ENCODE data around the gene PELI1. TPM values are rescaled to one million over a fixed set of nuclear protein-coding genes. Genes with fewer than 3 reads are reported as not detected.

The PELI1 gene
- total and polyA plus RNA-seq, 7 donors: 4.4 to 7.6 (median 6.9) TPM

DNA sequence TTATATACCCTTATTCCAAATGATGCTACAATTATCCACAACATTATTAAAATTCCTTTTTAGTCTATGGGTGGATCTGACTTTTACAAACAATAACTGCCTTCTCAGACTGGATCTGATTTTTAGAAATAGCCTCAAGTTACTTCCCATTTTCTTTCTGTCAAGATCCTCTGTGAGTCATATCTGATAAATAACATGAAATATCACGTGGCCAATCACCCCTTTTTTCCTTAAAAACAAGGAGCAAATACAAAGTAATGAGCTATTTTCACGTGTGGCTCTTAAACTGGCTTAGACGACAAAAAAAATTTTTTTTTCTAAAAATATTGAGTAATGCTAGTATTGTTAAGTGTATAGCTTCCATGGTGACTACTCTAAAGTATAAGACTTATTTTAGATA, 6.7 kb downstream of the PELI1 start:
- Histone ChIP-seq H3K4me3 (no peak overlapping the region), H3K4me1 (peaks cover 4% of the 10 kb centered on the region), H3K36me3 (ENCODE audit: insufficient read depth in 1 of 2, low read depth in 1 of 2) (no peaks in the 10 kb centered on the region), H3K9me3 (no peaks in the 10 kb centered on the region), H3K27me3 (ENCODE audit: insufficient read depth in 3 of 3, low read length in 2 of 3) (no peaks in the 10 kb centered on the region), H3K27ac (no peak overlapping the region)
- no peak for DNase-seq
- WGBS, 3 donors: 71 to 87% (median 82%) methylated on average over 3 of the region's 3 CpGs
- TF ChIP-seq, protein P1, sequence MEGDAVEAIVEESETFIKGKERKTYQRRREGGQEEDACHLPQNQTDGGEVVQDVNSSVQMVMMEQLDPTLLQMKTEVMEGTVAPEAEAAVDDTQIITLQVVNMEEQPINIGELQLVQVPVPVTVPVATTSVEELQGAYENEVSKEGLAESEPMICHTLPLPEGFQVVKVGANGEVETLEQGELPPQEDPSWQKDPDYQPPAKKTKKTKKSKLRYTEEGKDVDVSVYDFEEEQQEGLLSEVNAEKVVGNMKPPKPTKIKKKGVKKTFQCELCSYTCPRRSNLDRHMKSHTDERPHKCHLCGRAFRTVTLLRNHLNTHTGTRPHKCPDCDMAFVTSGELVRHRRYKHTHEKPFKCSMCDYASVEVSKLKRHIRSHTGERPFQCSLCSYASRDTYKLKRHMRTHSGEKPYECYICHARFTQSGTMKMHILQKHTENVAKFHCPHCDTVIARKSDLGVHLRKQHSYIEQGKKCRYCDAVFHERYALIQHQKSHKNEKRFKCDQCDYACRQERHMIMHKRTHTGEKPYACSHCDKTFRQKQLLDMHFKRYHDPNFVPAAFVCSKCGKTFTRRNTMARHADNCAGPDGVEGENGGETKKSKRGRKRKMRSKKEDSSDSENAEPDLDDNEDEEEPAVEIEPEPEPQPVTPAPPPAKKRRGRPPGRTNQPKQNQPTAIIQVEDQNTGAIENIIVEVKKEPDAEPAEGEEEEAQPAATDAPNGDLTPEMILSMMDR (IDR thresholded peaks at IDR 0.05): no peak
- no peak for ATAC-seq
- intact Hi-C loops (cut with DNase I): loop anchor here in 1 of 2 donors (5.0 kb wide), 1 partner anchor 190 kb away; no protein-coding TSS in a partner anchor

DNA sequence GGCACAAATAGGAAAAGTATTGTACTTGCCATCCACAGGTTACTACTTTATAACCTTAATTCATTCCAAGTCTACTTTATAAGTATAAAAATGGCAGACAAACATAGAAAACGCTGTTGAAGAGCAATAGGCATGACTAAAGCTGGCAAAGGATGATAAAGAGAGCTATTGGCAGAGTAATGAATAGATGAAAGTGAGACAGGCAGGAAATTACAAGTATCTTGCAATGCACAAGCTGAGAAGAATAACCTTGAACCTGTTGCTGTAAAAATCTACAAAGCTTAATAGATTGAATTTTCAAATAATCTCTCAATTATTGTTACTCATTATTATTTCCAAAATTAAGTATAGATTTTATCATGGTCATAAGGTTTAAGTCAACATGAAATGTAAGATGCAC, 8.8 kb downstream of the PELI1 start:
- intact Hi-C loops (cut with DNase I): loop anchor here in 1 of 2 donors (5.0 kb wide), 1 partner anchor 192 kb away; no protein-coding TSS in a partner anchor
- WGBS, 3 donors: 17 to 36% (median 28%) methylated on average over 1 of the region's 1 CpG
- no peaks in the 10 kb centered on the region for H3K9me3 ChIP-seq
- TF ChIP-seq, protein P1 (IDR thresholded peaks at IDR 0.05): no peak
- no peak overlapping the region for H3K4me3 ChIP-seq
- H3K27me3 ChIP-seq (ENCODE audit: insufficient read depth in 3 of 3, low read length in 2 of 3): no peaks in the 10 kb centered on the region
- H3K27ac ChIP-seq: no peak overlapping the region
- ATAC-seq (no peak), DNase-seq (no peak)
- H3K4me1 ChIP-seq: no peaks in the 10 kb centered on the region
- H3K36me3 ChIP-seq (ENCODE audit: insufficient read depth in 1 of 2, low read depth in 1 of 2): no peaks in the 10 kb centered on the region

DNA sequence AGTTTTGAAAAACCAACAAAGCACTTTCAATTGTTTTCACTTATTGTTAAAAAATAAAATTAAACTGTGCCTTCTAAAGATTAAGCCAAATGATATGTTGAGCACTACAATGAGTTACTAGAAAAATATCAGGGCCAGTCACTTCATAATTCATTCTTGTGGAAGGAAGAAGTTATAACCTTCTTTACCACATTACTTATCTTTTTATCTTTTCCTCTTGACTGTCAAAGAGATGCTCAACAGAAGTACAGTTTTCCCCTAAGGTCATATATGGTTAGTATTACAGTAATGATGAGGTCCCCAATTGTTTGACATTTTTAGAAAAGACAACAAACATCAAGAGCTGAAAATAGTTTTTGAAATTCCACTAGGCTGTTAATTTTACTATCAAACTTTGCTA, 9.4 kb downstream of the PELI1 start:
- Histone ChIP-seq H3K27me3 (ENCODE audit: insufficient read depth in 3 of 3, low read length in 2 of 3) (no peaks in the 10 kb centered on the region), H3K9me3 (no peaks in the 10 kb centered on the region), H3K27ac (no peak overlapping the region), H3K4me3 (no peak overlapping the region), H3K4me1 (no peaks in the 10 kb centered on the region), H3K36me3 (ENCODE audit: insufficient read depth in 1 of 2, low read depth in 1 of 2) (no peaks in the 10 kb centered on the region)
- DNase-seq (no peak), ATAC-seq (no peak)
- intact Hi-C loops (cut with DNase I): loop anchor here in 1 of 2 donors (5.0 kb wide), 1 partner anchor 192 kb away; no protein-coding TSS in a partner anchor
- TF ChIP-seq, protein P1 (IDR thresholded peaks at IDR 0.05): no peak

DNA sequence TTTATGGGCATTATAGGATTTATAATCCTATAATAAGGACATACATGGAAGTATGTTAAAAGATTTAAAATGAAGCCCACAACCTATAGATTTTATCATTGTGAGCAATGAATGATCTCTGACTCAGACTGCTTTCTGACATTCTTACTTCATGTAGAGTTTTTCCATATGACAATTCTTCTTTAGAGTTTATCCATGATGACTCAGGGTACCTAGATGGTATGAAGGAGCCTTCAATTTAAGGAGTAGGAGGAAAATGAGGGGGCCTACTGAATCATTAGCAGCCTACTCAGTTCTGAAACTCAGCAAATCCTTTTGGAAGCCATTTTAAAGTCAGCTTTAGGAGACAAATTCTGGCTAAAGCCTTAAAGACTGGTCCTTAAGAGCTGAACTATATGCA, 10.4 kb downstream of the PELI1 start:
- DNase-seq (no peak), ATAC-seq (no peak)
- Histone ChIP-seq H3K27ac (no peak overlapping the region), H3K9me3 (no peaks in the 10 kb centered on the region), H3K27me3 (ENCODE audit: insufficient read depth in 3 of 3, low read length in 2 of 3) (no peaks in the 10 kb centered on the region), H3K4me3 (no peak overlapping the region), H3K4me1 (no peaks in the 10 kb centered on the region), H3K36me3 (ENCODE audit: insufficient read depth in 1 of 2, low read depth in 1 of 2) (no peaks in the 10 kb centered on the region)
- TF ChIP-seq, protein P1 (IDR thresholded peaks at IDR 0.05): no peak
- intact Hi-C loops (cut with DNase I): no loop called here

DNA sequence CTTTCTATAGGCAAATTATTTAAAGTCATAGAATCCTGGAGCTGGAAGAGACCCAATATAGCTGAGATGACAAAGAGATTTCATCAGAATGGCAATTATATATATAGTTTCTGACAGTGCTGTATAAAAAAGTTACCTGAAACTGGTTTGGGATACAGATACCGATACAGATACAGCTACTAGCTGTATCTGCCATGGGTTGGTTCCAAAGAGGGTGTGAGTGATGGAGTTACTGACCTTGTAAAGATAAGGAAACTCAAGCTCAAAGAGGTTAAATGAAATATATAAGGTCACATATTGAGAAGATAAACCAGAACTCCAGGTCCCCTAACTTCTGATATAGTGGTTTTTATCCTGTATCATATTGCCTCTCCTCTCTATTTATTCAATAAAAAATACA, 10.9 kb downstream of the PELI1 start:
- H3K27me3 ChIP-seq (ENCODE audit: insufficient read depth in 3 of 3, low read length in 2 of 3): no peaks in the 10 kb centered on the region
- no peaks in the 10 kb centered on the region for H3K36me3 ChIP-seq (ENCODE audit: insufficient read depth in 1 of 2, low read depth in 1 of 2)
- no peak overlapping the region for H3K4me3 ChIP-seq
- intact Hi-C loops (cut with DNase I): no loop called here
- DNase-seq (no peak), ATAC-seq (no peak)
- no peaks in the 10 kb centered on the region for H3K4me1 ChIP-seq
- no peak overlapping the region for H3K27ac ChIP-seq
- no peaks in the 10 kb centered on the region for H3K9me3 ChIP-seq
- TF ChIP-seq, protein P1 (IDR thresholded peaks at IDR 0.05): no peak
- 77 to 92% (median 84%) methylated on average over 1 of the region's 1 CpG for WGBS, 3 donors

All from psoas muscle (tissue), 8 donors.